ENCODE measurements around the gene LONRF2.

The LONRF2 gene

GRCh38 chr2:100230754-100231153, 91.5 kb downstream of the LONRF2 start:
- DNase-seq = no peak

DNA sequence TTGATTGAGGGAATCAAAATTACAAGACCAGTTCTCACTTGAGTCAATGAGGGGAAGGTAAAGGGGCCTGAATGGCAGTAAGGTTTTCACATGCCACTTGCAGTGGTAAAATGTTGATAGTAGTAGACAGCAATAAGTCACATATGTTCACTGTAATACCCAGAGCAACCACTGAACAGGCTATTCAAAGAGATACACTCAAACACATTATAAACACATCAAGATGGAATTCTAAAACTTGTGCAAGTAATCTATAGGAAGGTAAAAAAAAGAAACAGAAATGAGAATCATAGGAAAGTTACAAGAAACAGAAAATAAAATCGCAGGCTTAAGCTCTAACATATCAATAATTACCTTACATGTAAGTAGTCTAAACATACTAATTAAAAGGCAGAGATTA, 93.3 kb downstream of the LONRF2 start:
- DNase-seq = no peak

- no peak for DNase-seq
Measured at GRCh38 chr2:100228415-100228814, 93.9 kb downstream of the LONRF2 start.

DNA sequence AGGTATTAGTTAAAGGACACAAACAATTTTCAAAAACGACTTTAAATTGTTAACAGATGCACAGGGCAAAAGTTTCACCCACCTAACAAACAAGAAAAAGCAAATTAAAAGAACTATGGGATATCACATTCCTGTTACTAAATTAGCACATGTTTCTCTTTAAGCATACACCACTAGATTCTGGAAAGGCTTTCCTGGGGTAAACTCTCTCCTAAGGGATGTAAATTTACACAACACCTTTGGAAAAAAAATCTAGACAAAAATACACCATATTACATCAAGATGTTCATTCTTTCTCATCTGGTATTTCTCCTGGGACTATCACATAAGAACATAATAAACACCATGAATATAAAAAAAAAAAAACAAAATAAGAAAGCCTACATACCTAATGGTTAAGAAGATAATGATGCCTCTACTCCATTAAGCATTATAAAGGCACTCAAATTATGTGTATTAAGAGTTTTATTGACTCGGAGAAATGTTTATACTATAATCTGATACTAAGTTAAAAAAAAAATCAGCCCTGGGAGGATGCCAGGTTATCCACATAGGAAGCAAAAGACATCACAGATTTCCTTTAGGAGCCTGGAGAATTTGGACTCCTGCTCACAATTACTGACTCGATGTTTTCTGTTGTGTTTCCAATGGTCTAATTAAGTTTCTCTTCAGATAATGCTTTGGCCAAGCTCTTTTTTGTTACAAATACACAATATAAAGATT, 97.2 kb downstream of the LONRF2 start:
- no peak for DNase-seq

GRCh38 chr2:100223502-100223901, 98.8 kb downstream of the LONRF2 start:
- no peak for DNase-seq

All from CD4-positive, alpha-beta T cell treated with Interferon gamma for 1 hour (primary cell).